Myocyte (in vitro differentiated cells): ENCODE data around the gene CACNA2D4. TPM values are rescaled to one million over a fixed set of nuclear protein-coding genes. Genes with fewer than 3 reads are reported as not detected.
A peak's percentile ranks its signal among the peaks of the same experiment; 100 is the strongest.
"Not testable (repeated sequence)": the region's sequence is repeated elsewhere in the genome, so short reads cannot be mapped to it uniquely, and the experiment has no call there.

Source experiments
- DNase-seq: peaks from one replicate; pipeline ENCODE4 v3.0.0-alpha.2; 2012; ENCODE audit warnings: low read depth
- total RNA-seq: library from RNA; depleted of rRNA; stranded (reverse); fragments of >200 nt; gene quantifications from 2 replicates; pipeline ENCODE4 v1.2.3, GENCODE V29; 2014

The CACNA2D4 gene
- total RNA-seq, 1 donor from 2014 or later: 0.03 TPM

- DNase-seq: no peak
Observed at GRCh38 chr12:1819050-1819449, 99.4 kb downstream of the CACNA2D4 start.

- not testable (repeated sequence) for DNase-seq
Observed at GRCh38 chr12:1817928-1818327, 100.5 kb downstream of the CACNA2D4 start.

GRCh38 chr12:1816730-1817348, 101.6 kb downstream of the CACNA2D4 start:
- DNase-seq: no peak

GRCh38 chr12:1815814-1816729, 102.4 kb downstream of the CACNA2D4 start:
- no peak for DNase-seq

GRCh38 chr12:1815108-1815507, 103.3 kb downstream of the CACNA2D4 start:
- DNase-seq: no peak

- no peak for DNase-seq
Observed at GRCh38 chr12:1814266-1814665, 104.2 kb downstream of the CACNA2D4 start.

GRCh38 chr12:1812650-1813302, 105.7 kb downstream of the CACNA2D4 start:
- DNase-seq: no peak

- DNase-seq: no peak
Observed at GRCh38 chr12:1811948-1812291, 106.5 kb downstream of the CACNA2D4 start.

GRCh38 chr12:1811281-1811947, 107.0 kb downstream of the CACNA2D4 start:
- no peak for DNase-seq

GRCh38 chr12:1810931-1811280, 107.5 kb downstream of the CACNA2D4 start:
- DNase-seq: no peak

- no peak for DNase-seq
Observed at GRCh38 chr12:1810201-1810930, 108.1 kb downstream of the CACNA2D4 start.

GRCh38 chr12:1809591-1810190, 108.8 kb downstream of the CACNA2D4 start:
- DNase-seq: no peak

- DNase-seq: no peak
Observed at GRCh38 chr12:1808798-1809480, 109.5 kb downstream of the CACNA2D4 start.

GRCh38 chr12:1808036-1808797, 110.2 kb downstream of the CACNA2D4 start:
- no peak for DNase-seq

- DNase-seq: no peak
Observed at GRCh38 chr12:1807087-1807860, 111.2 kb downstream of the CACNA2D4 start.

GRCh38 chr12:1806301-1807086, 112.0 kb downstream of the CACNA2D4 start:
- DNase-seq: peak; percentile 60

GRCh38 chr12:1805441-1806081, 112.9 kb downstream of the CACNA2D4 start:
- DNase-seq: no peak
